HUES6 (cell line): ENCODE results near the gene TMEM214.

Experiments used
- H3K27ac ChIP-seq: 2 replicates; pipeline ENCODE4 v1.7.0; 2013; ENCODE audit warnings: low read depth, mild to moderate bottlenecking, low read length, inconsistent platforms
- H3K27me3 ChIP-seq: 2 replicates; pipeline ENCODE4 v1.6.1; 2013; ENCODE audit warnings: low read length; ENCODE audit not compliant: control insufficient read depth, insufficient read depth
- H3K36me3 ChIP-seq: 2 replicates; pipeline ENCODE4 v1.6.1; 2013; ENCODE audit warnings: low read length; ENCODE audit not compliant: control insufficient read depth, insufficient read depth
- H3K4me1 ChIP-seq: 2 replicates; pipeline ENCODE4 v1.6.1; 2013; ENCODE audit warnings: low read length; ENCODE audit not compliant: control insufficient read depth, insufficient read depth
- H3K4me3 ChIP-seq: 2 replicates; pipeline ENCODE4 v1.5.1; 2013; ENCODE audit warnings: low read depth, low read length
- H3K9ac ChIP-seq: one replicate; pipeline ENCODE4 v1.6.1; 2013; ENCODE audit warnings: mild to moderate bottlenecking, low read length
- H3K9me3 ChIP-seq: 2 replicates; pipeline ENCODE4 v1.6.1; 2013; ENCODE audit warnings: low read depth, low read length; ENCODE audit not compliant: control insufficient read depth, insufficient read depth

Gene TMEM214

GRCh38 chr2:27010139-27010538 lies 22.6 kb upstream of the TMEM214 start:
- Histone ChIP-seq H3K4me3 (no peak overlapping the region), H3K9ac (no peak overlapping the region), H3K36me3 (no peaks in the 10 kb centered on the region; the same call in 1 of the 2 replicates), H3K27me3 (no peaks in the 10 kb centered on the region), H3K27ac (no peak overlapping the region), H3K4me1 (no peaks in the 10 kb centered on the region; the same call in 1 of the 2 replicates), H3K9me3 (peaks cover 22% of the 10 kb centered on the region)

- no peak overlapping the region for H3K27ac ChIP-seq
- no peaks in the 10 kb centered on the region for H3K27me3 ChIP-seq
- no peaks in the 10 kb centered on the region; the same call in 1 of the 2 replicates for H3K36me3 ChIP-seq
- H3K4me1 ChIP-seq: peaks cover 10% of the 10 kb centered on the region; the same call in 1 of the 2 replicates
- H3K4me3 ChIP-seq: no peak overlapping the region
- H3K9me3 ChIP-seq: peaks cover 22% of the 10 kb centered on the region
- H3K9ac ChIP-seq: no peak overlapping the region
These were observed 19.0 kb upstream of the TMEM214 start for GRCh38 chr2:27013738-27014137.

GRCh38 chr2:27014771-27015433 lies 17.9 kb upstream of the TMEM214 start:
- Histone ChIP-seq H3K4me3 (no peak overlapping the region), H3K4me1 (peaks cover 10% of the 10 kb centered on the region; the same call in 1 of the 2 replicates), H3K36me3 (no peaks in the 10 kb centered on the region; the same call in 1 of the 2 replicates), H3K9ac (no peak overlapping the region), H3K27me3 (no peaks in the 10 kb centered on the region), H3K9me3 (peaks cover 22% of the 10 kb centered on the region), H3K27ac (no peak overlapping the region)

- Histone ChIP-seq H3K36me3 (no peaks in the 10 kb centered on the region; the same call in 1 of the 2 replicates), H3K27ac (no peak overlapping the region), H3K4me1 (peaks cover 10% of the 10 kb centered on the region; the same call in 1 of the 2 replicates), H3K9ac (no peak overlapping the region), H3K9me3 (peaks cover 22% of the 10 kb centered on the region), H3K27me3 (no peaks in the 10 kb centered on the region), H3K4me3 (no peak overlapping the region)
These were observed 15.9 kb upstream of the TMEM214 start for GRCh38 chr2:27016801-27017325.

GRCh38 chr2:27018142-27018541 lies 14.6 kb upstream of the TMEM214 start:
- H3K9ac ChIP-seq: no peak overlapping the region
- no peaks in the 10 kb centered on the region for H3K27me3 ChIP-seq
- H3K4me1 ChIP-seq: peaks cover 10% of the 10 kb centered on the region; the same call in 1 of the 2 replicates
- peaks cover 14% of the 10 kb centered on the region for H3K9me3 ChIP-seq
- no peak overlapping the region for H3K27ac ChIP-seq
- H3K4me3 ChIP-seq: no peak overlapping the region
- peaks cover 5% of the 10 kb centered on the region for H3K36me3 ChIP-seq

GRCh38 chr2:27019459-27019858 lies 13.3 kb upstream of the TMEM214 start:
- no peak overlapping the region for H3K27ac ChIP-seq
- no peaks in the 10 kb centered on the region for H3K27me3 ChIP-seq
- H3K36me3 ChIP-seq: peaks cover 5% of the 10 kb centered on the region
- H3K9me3 ChIP-seq: 0 out of 2 replicates have a peak, but pooled peaks cover 2% of the 10 kb centered on the region
- H3K4me3 ChIP-seq: no peak overlapping the region
- H3K4me1 ChIP-seq: peaks cover 11% of the 10 kb centered on the region; the same call in 1 of the 2 replicates
- no peak overlapping the region for H3K9ac ChIP-seq

DNA sequence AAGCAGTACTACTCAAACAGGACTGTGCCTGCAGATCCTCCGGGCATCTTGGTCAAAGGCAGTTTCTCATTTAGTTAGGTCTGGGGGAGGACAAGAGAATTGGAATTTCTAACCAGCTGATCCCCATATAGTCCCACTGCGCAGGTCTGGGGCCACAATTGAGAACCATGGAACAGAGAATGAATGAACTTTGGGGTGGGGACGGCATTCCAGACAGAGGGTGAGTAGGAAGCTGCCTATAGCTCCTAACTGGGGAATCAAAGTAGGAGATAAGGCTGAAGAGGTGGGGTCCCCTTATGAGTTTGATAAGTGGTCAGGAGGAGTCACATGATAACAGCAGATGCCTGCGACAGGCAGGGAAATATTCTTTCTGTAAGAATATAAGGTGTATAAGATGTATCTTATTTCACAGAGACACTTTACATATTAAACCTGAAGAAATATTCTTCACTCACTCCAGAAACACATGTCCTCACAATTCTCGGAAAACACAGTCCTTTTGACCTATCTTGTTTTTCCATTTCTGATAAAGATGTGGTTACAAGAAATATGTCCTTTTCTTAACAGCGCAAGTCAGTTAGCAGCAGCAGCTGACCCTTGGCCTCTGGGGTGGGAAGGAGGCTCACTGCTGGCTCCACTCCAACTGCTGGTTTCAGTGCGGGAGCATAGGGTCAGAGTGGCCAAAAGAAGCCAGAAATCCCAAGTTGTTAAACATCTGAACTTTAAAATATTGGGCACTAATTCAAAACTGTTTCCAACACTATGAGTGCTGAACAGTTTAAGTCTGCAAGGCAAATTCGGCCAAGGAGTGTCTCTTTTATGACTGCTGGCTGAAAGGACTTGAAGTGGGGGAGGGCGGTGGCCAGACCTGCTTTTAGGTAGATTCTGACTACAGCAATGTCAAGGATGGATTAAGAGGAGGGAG lies 12.6 kb upstream of the TMEM214 start:
- no peak overlapping the region for H3K27ac ChIP-seq
- H3K27me3 ChIP-seq: no peaks in the 10 kb centered on the region
- peaks cover 5% of the 10 kb centered on the region for H3K36me3 ChIP-seq
- H3K9ac ChIP-seq: no peak overlapping the region
- no peak overlapping the region for H3K4me3 ChIP-seq
- H3K9me3 ChIP-seq: no peaks in the 10 kb centered on the region
- peaks cover 15% of the 10 kb centered on the region; the same call in 1 of the 2 replicates for H3K4me1 ChIP-seq

DNA sequence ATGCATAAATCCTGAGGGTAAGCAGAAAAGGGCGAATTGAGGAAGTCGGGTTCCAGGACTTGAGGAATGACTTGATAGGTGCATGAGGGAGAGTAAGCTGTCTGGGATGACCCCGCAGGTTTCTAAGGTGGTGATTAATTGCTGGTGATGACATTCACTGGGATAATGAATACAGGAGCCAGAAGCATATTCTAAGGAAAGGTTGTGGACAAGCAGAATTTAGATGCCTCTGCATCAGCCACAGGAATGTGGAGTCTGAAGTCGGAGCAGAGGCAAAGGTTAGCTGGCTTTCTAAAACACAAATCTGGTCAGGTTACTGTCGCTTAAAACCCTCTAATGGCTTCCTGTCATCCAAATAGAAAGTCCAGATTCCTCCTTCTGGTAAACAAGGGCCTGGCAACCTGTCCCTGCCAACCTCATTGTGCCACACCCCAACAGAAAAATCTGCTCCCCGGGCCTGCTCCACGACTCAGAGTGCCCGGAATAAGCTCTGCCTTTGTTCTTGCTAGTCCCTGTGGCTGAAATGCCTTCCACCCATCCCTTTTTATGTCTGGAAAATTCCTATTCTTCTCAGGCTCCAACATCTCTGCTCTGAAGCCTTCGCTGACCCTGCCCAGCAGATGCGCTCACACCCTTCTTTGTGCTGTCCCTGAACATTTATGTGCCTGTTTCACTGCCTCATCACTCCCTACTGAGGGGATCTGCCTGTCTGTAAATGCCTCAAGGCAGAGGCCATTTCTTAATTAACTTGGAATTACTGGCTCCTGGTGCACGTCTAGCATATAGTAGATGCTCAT lies 11.3 kb upstream of the TMEM214 start:
- Histone ChIP-seq H3K4me3 (no peak overlapping the region), H3K27me3 (no peaks in the 10 kb centered on the region), H3K36me3 (peaks cover 5% of the 10 kb centered on the region), H3K27ac (no peak overlapping the region), H3K9ac (no peak overlapping the region), H3K4me1 (peaks cover 10% of the 10 kb centered on the region; the same call in 1 of the 2 replicates), H3K9me3 (no peaks in the 10 kb centered on the region)

DNA sequence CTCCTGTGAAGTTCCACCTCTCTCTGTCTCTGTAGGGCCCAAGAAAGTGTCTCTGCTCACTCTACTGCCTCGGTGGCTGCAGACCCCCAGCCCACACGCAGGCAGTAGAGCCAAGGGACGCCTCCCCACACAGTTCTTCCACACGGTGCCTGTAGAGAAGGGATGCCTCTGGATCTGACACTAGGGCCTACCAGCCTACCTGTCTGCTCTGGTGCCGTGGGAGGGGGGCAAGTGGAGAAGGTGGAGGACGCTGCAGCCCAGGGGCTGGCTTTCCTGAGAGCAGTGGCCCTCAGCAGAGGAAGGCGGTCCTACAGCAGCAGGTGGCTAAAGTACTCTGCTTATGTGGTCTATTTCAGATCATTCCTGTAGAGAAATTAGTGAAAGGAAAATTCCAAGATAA lies 9.0 kb upstream of the TMEM214 start:
- peaks cover 13% of the 10 kb centered on the region for H3K36me3 ChIP-seq
- no peaks in the 10 kb centered on the region for H3K9me3 ChIP-seq
- H3K4me1 ChIP-seq: peaks cover 5% of the 10 kb centered on the region; the same call in 1 of the 2 replicates
- H3K9ac ChIP-seq: no peak overlapping the region
- no peak overlapping the region for H3K27ac ChIP-seq
- H3K27me3 ChIP-seq: no peaks in the 10 kb centered on the region
- H3K4me3 ChIP-seq: no peak overlapping the region

- H3K36me3 ChIP-seq: peaks cover 15% of the 10 kb centered on the region
- no peak overlapping the region for H3K4me3 ChIP-seq
- no peaks in the 10 kb centered on the region for H3K9me3 ChIP-seq
- H3K27ac ChIP-seq: no peak overlapping the region
- no peak overlapping the region for H3K9ac ChIP-seq
- no peaks in the 10 kb centered on the region for H3K27me3 ChIP-seq
- peaks cover 5% of the 10 kb centered on the region; the same call in 1 of the 2 replicates for H3K4me1 ChIP-seq
These were observed 8.6 kb upstream of the TMEM214 start for GRCh38 chr2:27024188-27024587.
